RWPE2 (cell line): ENCODE results near the gene RPIA.

Experiments used
- ATAC-seq: fragments of 200-7000 bp; cut with Tn5 transposase; 3 replicates; pipeline ENCODE4 v1.9.1; 2021; ENCODE audit warnings: low read depth
- DNase-seq: peaks from one replicate; pipeline ENCODE4 v3.0.0-alpha.2; 2020; ENCODE audit warnings: low spot score
- H3K27ac ChIP-seq: fragments of 450-650 bp; 2 replicates; pipeline ENCODE4 v1.5.1; 2017; ENCODE audit warnings: mild to moderate bottlenecking; ENCODE audit not compliant: poor library complexity, severe bottlenecking
- H3K27me3 ChIP-seq: fragments of 250-450 bp; sonication (Bioruptor Pico); 2 replicates; pipeline ENCODE4 v1.5.1; 2021; ENCODE audit warnings: mild to moderate bottlenecking, moderate library complexity; ENCODE audit not compliant: insufficient read depth, poor library complexity, severe bottlenecking
- H3K36me3 ChIP-seq: fragments of 250-450 bp; sonication (Bioruptor Pico); 2 replicates; pipeline ENCODE4 v1.5.1; 2020; ENCODE audit warnings: low read depth, mild to moderate bottlenecking, moderate library complexity
- H3K4me1 ChIP-seq: fragments of 250-450 bp; sonication (Bioruptor Pico); 2 replicates; pipeline ENCODE4 v1.5.1; 2021; ENCODE audit warnings: mild to moderate bottlenecking, moderate library complexity; ENCODE audit not compliant: insufficient read depth, poor library complexity, severe bottlenecking
- H3K4me3 ChIP-seq: fragments of 250-450 bp; sonication (Bioruptor Pico); 2 replicates; pipeline ENCODE4 v1.5.1; 2021; ENCODE audit warnings: mild to moderate bottlenecking, moderate library complexity; ENCODE audit not compliant: severe bottlenecking
- H3K9me3 ChIP-seq: fragments of 250-450 bp; sonication (Bioruptor Pico); 2 replicates; pipeline ENCODE4 v1.5.1; 2021; ENCODE audit warnings: mild to moderate bottlenecking, moderate library complexity; ENCODE audit not compliant: severe bottlenecking
- CTCF ChIP-seq: fragments of 450-650 bp; IDR thresholded peaks from one replicate; pipeline ENCODE4 v1.5.1; 2017; ENCODE audit warnings: mild to moderate bottlenecking, moderate library complexity; ENCODE audit not compliant: poor library complexity, severe bottlenecking

RPIA gene

DNA sequence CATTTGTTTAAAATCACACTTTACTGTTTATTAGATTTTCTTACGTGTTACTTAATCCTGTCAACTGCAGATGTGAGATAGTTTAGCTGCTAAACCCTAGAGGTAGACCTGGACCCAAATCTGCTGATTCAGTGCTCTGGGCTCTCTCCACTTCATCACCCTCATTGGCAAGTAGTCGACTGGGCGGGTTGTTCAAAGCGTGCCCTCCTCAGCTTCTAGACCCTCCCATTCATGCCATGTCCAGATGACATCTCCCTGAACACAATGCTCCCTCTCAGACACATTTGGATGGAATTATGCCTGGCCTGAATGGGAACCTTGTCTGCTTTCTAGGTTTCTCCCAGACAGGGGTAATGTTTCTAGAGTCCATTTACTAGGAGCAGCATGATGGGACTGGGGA lies 43.7 kb downstream of the RPIA start:
- H3K27me3 ChIP-seq = no peaks in the 10 kb centered on the region
- no peak overlapping the region for H3K4me3 ChIP-seq
- TF ChIP-seq CTCF = no peak
- H3K36me3 ChIP-seq = peaks cover 24% of the 10 kb centered on the region
- H3K4me1 ChIP-seq = no peaks in the 10 kb centered on the region
- ATAC-seq (no peak), DNase-seq (no peak)
- no peak overlapping the region for H3K27ac ChIP-seq
- H3K9me3 ChIP-seq = no peaks in the 10 kb centered on the region

GRCh38 chr2:88735853-88736252 lies 44.4 kb downstream of the RPIA start:
- DNase-seq (no peak), ATAC-seq (no peak)
- no peaks in the 10 kb centered on the region for H3K4me1 ChIP-seq
- H3K27me3 ChIP-seq = no peaks in the 10 kb centered on the region
- no peaks in the 10 kb centered on the region for H3K9me3 ChIP-seq
- peaks cover 30% of the 10 kb centered on the region for H3K36me3 ChIP-seq
- no peak for TF ChIP-seq CTCF
- no peak overlapping the region for H3K4me3 ChIP-seq
- H3K27ac ChIP-seq = no peak overlapping the region

GRCh38 chr2:88736437-88736836 lies 45.0 kb downstream of the RPIA start:
- peaks cover 35% of the 10 kb centered on the region for H3K36me3 ChIP-seq
- no peak for TF ChIP-seq CTCF
- no peak overlapping the region for H3K27ac ChIP-seq
- no peaks in the 10 kb centered on the region for H3K9me3 ChIP-seq
- no peak for DNase-seq
- no peaks in the 10 kb centered on the region for H3K4me1 ChIP-seq
- H3K4me3 ChIP-seq = no peak overlapping the region
- H3K27me3 ChIP-seq = no peaks in the 10 kb centered on the region
- no peak for ATAC-seq

DNA sequence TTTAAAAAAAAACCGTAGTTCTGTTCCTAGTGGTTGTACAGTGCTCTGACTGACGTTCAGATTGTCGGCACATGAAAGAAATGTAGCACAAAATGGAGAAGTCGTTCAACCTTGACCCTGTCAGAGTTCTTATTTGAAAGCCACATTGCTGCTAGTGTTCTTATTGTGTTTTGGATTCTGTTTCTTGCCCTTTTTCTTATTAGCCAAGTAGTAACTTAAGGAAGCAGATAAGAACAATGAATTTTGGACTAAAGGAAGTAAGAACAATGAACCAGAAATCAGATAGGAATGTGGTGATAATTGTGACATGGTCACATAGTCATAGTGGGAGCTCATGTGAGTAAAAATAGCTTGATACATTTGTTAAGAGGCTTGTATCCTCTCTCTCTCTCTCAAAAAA lies 45.9 kb downstream of the RPIA start:
- no peak for ATAC-seq

GRCh38 chr2:88738271-88738670 lies 46.8 kb downstream of the RPIA start:
- Histone ChIP-seq H3K4me3 (no peak overlapping the region), H3K27me3 (no peaks in the 10 kb centered on the region), H3K36me3 (peaks cover 45% of the 10 kb centered on the region), H3K9me3 (no peaks in the 10 kb centered on the region), H3K4me1 (no peaks in the 10 kb centered on the region), H3K27ac (no peak overlapping the region)
- TF ChIP-seq CTCF = no peak
- no peak for ATAC-seq
- DNase-seq = no peak

More for the DNA sequence above, 45.9 kb downstream of the RPIA start:
- no peaks in the 10 kb centered on the region for H3K9me3 ChIP-seq
- no peak overlapping the region for H3K27ac ChIP-seq
- TF ChIP-seq CTCF = no peak
- no peak overlapping the region for H3K4me3 ChIP-seq
- no peak for DNase-seq
- peaks cover 41% of the 10 kb centered on the region for H3K36me3 ChIP-seq
- H3K27me3 ChIP-seq = no peaks in the 10 kb centered on the region
- H3K4me1 ChIP-seq = no peaks in the 10 kb centered on the region
